Measurements from ENCODE around the gene CATSPERE.

CATSPERE gene

GRCh38 chr1:244461245-244462071 lies at the start of gene CATSPERE:
Gene CATSPERE (plus strand): TSS chr1:244461273. CDS start chr1:244461430, 157 bp downstream.
- DNase-seq, result peak; percentile 87

GRCh38 chr1:244412176-244412575 lies 48.9 kb upstream of the CATSPERE start:
- no peak for DNase-seq

GRCh38 chr1:244413736-244414135 lies 47.3 kb upstream of the CATSPERE start:
- no peak for DNase-seq

- no peak for DNase-seq
These were observed 46.5 kb upstream of the CATSPERE start for GRCh38 chr1:244414543-244414942.

- DNase-seq, result no peak
These were observed 42.0 kb upstream of the CATSPERE start for GRCh38 chr1:244419024-244419423.

- DNase-seq, result no peak
These were observed 38.9 kb upstream of the CATSPERE start for GRCh38 chr1:244422174-244422573.

GRCh38 chr1:244424649-244425334 lies 36.3 kb upstream of the CATSPERE start:
- no peak for DNase-seq

- no peak for DNase-seq
These were observed 33.4 kb upstream of the CATSPERE start for GRCh38 chr1:244427647-244428046.

- DNase-seq, result no peak
These were observed 31.3 kb upstream of the CATSPERE start for GRCh38 chr1:244429818-244430217.

GRCh38 chr1:244431166-244431565 lies 29.9 kb upstream of the CATSPERE start:
- DNase-seq, result no peak

- no peak for DNase-seq
These were observed 25.4 kb upstream of the CATSPERE start for GRCh38 chr1:244435562-244436205.

GRCh38 chr1:244436336-244437085 lies 24.6 kb upstream of the CATSPERE start:
- DNase-seq, result no peak

GRCh38 chr1:244437086-244437468 lies 24.0 kb upstream of the CATSPERE start:
- DNase-seq, result no peak

GRCh38 chr1:244439391-244440032 lies 21.6 kb upstream of the CATSPERE start:
- DNase-seq, result no peak

GRCh38 chr1:244442850-244443249 lies 18.2 kb upstream of the CATSPERE start:
- DNase-seq, result no peak

GRCh38 chr1:244444854-244445253 lies 16.2 kb upstream of the CATSPERE start:
- no peak for DNase-seq

GRCh38 chr1:244445320-244446181 lies 15.5 kb upstream of the CATSPERE start:
- DNase-seq, result no peak

- no peak for DNase-seq
These were observed 14.0 kb upstream of the CATSPERE start for GRCh38 chr1:244447024-244447423.

- no peak for DNase-seq
These were observed 13.5 kb upstream of the CATSPERE start for GRCh38 chr1:244447552-244447951.

- no peak for DNase-seq
These were observed 12.6 kb upstream of the CATSPERE start for GRCh38 chr1:244448279-244449036.

All from NCI-H2029 (cell line).